ENCODE results near the gene CAMTA1. TPM values are rescaled to one million over a fixed set of nuclear protein-coding genes. Genes with fewer than 3 reads are reported as not detected.

CAMTA1 gene
- total RNA-seq, 1 donor from 2014 or later, result 67.9 TPM

- peak; percentile 66 for DNase-seq (ENCODE audit: low spot score)
Measured at GRCh38 chr1:7648761-7649384, 863.6 kb downstream of the CAMTA1 start.

GRCh38 chr1:7650801-7651200 is 865.5 kb downstream of the CAMTA1 start:
- peak; percentile 64 for DNase-seq (ENCODE audit: low spot score)

GRCh38 chr1:7651203-7651602 is 865.9 kb downstream of the CAMTA1 start:
- DNase-seq (ENCODE audit: low spot score), result no peak

GRCh38 chr1:7652061-7652460 is 866.8 kb downstream of the CAMTA1 start:
- no peak for DNase-seq (ENCODE audit: low spot score)

GRCh38 chr1:7652515-7653098 is 867.4 kb downstream of the CAMTA1 start:
- DNase-seq (ENCODE audit: low spot score), result no peak

- no peak for DNase-seq (ENCODE audit: low spot score)
Measured at GRCh38 chr1:7654725-7655124, 869.5 kb downstream of the CAMTA1 start.

GRCh38 chr1:7655354-7655753 is 870.1 kb downstream of the CAMTA1 start:
- DNase-seq (ENCODE audit: low spot score), result no peak

GRCh38 chr1:7656557-7657215 is 871.4 kb downstream of the CAMTA1 start:
- no peak for DNase-seq (ENCODE audit: low spot score)

GRCh38 chr1:7657287-7658016 is 872.2 kb downstream of the CAMTA1 start:
- no peak for DNase-seq (ENCODE audit: low spot score)

GRCh38 chr1:7658099-7658498 is 872.8 kb downstream of the CAMTA1 start:
- no peak for DNase-seq (ENCODE audit: low spot score)

GRCh38 chr1:7659514-7659913 is 874.3 kb downstream of the CAMTA1 start:
- DNase-seq (ENCODE audit: low spot score), result no peak

- no peak for DNase-seq (ENCODE audit: low spot score)
Measured at GRCh38 chr1:7663451-7664146, 878.3 kb downstream of the CAMTA1 start.

GRCh38 chr1:7664147-7664892 is 879.1 kb downstream of the CAMTA1 start:
- no peak for DNase-seq (ENCODE audit: low spot score)

GRCh38 chr1:7664893-7665250 is 879.6 kb downstream of the CAMTA1 start:
- no peak for DNase-seq (ENCODE audit: low spot score)

- no peak for DNase-seq (ENCODE audit: low spot score)
Measured at GRCh38 chr1:7666249-7666648, 881.0 kb downstream of the CAMTA1 start.

- no peak for DNase-seq (ENCODE audit: low spot score)
Measured at GRCh38 chr1:7667159-7667558, 881.9 kb downstream of the CAMTA1 start.

- DNase-seq (ENCODE audit: low spot score), result peak; percentile 93
Measured at GRCh38 chr1:7667625-7668218, 882.5 kb downstream of the CAMTA1 start.

GRCh38 chr1:7669559-7670311 is 884.5 kb downstream of the CAMTA1 start:
- DNase-seq (ENCODE audit: low spot score), result peak; percentile 19

GRCh38 chr1:7670334-7671145 is 885.3 kb downstream of the CAMTA1 start:
- no peak for DNase-seq (ENCODE audit: low spot score)

Measured in mucosa of gallbladder (tissue), 1 donor.